Nephron progenitor cell (in vitro differentiated cells): ENCODE data around the gene RUNX1.

Experiments used
- DNase-seq: peaks from one replicate; pipeline ENCODE4 v3.0.0; 2021
- H3K27ac Mint-ChIP-seq: 2 replicates; pipeline ENCODE4 v1.8.0; 2021; ENCODE audit warnings: mild to moderate bottlenecking, moderate library complexity, mixed read lengths
- H3K27me3 Mint-ChIP-seq: 2 replicates; pipeline ENCODE4 v1.8.0; 2021; ENCODE audit warnings: mild to moderate bottlenecking, low read depth, mixed read lengths; ENCODE audit not compliant: poor library complexity
- H3K36me3 Mint-ChIP-seq: 2 replicates; pipeline ENCODE4 v1.8.0; 2021; ENCODE audit warnings: low read depth, mixed read lengths
- H3K4me1 Mint-ChIP-seq: 2 replicates; pipeline ENCODE4 v1.8.0; 2021; ENCODE audit warnings: mixed read lengths
- H3K4me3 Mint-ChIP-seq: 2 replicates; pipeline ENCODE4 v1.8.0; 2021; ENCODE audit warnings: mild to moderate bottlenecking, moderate library complexity, mixed read lengths
- H3K9me3 Mint-ChIP-seq: 2 replicates; pipeline ENCODE4 v1.8.0; 2021; ENCODE audit warnings: mild to moderate bottlenecking, moderate library complexity, mixed read lengths
- CTCF ChIP-seq: fragments of 200-600 bp; sonication (generic); IDR thresholded peaks from 2 replicates; pipeline ENCODE4 v1.5.0; 2021; ENCODE audit warnings: antibody characterized with exemption

RUNX1 gene

DNA sequence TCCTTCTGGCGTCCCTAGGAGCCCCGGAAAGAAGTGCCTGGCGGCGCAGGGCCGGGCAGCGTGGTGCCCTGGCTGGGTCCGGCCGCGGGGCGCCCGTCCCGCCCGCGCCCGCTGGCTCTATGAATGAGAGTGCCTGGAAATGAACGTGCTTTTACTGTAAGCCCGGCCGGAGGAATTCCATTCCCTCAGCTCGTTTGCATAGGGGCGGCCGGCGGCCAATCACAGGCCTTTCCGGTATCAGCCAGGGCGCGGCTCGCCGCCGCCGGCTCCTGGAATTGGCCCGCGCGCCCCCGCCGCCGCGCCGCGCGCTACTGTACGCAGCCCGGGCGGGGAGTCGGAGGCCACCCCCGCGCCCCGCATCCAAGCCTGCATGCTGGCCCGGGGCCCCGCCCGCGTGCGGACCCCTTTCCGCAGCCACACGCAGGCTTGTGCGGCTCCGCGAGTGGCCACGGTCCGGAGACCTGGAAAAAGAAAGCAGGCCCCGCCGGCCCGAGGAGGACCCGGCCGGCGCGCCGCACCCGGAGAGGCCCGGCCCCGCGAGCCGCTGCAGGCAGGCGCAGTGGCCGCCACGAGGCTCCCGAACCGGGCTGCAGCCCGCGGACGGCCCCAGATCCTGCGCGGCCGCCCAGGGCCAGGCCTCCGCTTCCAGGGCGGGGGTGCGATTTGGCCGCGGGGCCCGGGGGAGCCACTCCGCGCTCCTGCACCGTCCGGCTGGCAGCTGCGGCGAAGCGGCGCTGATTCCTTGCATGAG is 160.4 kb downstream of the RUNX1 start:
- Mint-ChIP-seq H3K36me3 (no peaks in the 10 kb centered on the region), H3K27ac (no peak overlapping the region), H3K9me3 (no peaks in the 10 kb centered on the region), H3K27me3 (peaks cover 75% of the 10 kb centered on the region), H3K4me1 (peaks cover 33% of the 10 kb centered on the region), H3K4me3 (peak overlapping the region; percentile 89)
- peak; percentile 89 for DNase-seq
- no peak for TF ChIP-seq CTCF

DNA sequence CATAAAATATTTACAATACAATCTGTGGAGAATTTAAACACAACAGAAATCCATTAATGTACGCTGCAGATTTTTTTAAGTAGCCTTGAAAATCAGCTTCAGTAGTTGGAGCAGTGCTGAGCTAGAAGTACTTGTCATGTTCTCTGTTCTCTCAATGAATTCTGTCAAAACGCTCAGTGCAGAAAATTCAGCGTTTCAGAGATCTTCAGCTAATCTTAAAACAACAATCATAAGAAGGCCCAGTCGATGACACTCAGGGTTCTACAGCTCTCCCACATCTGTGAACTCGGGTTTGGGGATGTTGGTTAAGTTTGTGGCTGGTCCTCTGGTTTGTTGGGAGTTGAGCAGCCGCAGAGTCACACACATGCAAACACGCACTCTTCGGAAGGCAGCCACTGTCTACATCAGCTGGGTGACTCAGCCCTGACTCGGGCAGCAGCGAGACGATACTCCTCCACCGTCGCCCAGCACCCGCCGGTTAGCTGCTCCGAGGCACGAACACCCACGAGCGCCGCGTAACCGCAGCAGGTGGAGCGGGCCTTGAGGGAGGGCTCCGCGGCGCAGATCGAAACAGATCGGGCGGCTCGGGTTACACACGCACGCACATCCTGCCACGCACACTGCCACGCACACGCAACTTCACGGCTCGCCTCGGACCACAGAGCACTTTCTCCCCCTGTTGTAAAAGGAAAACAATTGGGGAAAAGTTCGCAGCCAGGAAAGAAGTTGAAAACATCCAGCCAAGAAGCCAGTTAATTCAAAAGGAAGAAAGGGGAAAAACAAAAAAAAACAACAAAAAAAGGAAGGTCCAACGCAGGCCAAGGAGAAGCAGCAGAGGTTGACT is 161.2 kb downstream of the RUNX1 start:
- Mint-ChIP-seq H3K9me3 (no peaks in the 10 kb centered on the region), H3K27me3 (peaks cover 72% of the 10 kb centered on the region), H3K36me3 (no peaks in the 10 kb centered on the region), H3K4me3 (peak overlapping the region; percentile 83), H3K4me1 (peaks cover 33% of the 10 kb centered on the region), H3K27ac (no peak overlapping the region)
- TF ChIP-seq CTCF: no peak
- DNase-seq: peak; percentile 57

- DNase-seq: no peak
- Mint-ChIP-seq H3K27me3 (peaks cover 63% of the 10 kb centered on the region), H3K4me1 (peaks cover 38% of the 10 kb centered on the region), H3K4me3 (peak overlapping the region; percentile 83), H3K36me3 (no peaks in the 10 kb centered on the region), H3K9me3 (no peaks in the 10 kb centered on the region), H3K27ac (no peak overlapping the region)
- TF ChIP-seq CTCF: no peak
These were observed 162.0 kb downstream of the RUNX1 start for GRCh38 chr21:34887105-34887442.

- DNase-seq: peak; percentile 67
- no peaks in the 10 kb centered on the region for H3K36me3 Mint-ChIP-seq
- peak overlapping the region; percentile 83 for H3K4me3 Mint-ChIP-seq
- peaks cover 35% of the 10 kb centered on the region for H3K4me1 Mint-ChIP-seq
- TF ChIP-seq CTCF: no peak
- no peaks in the 10 kb centered on the region for H3K9me3 Mint-ChIP-seq
- peaks cover 57% of the 10 kb centered on the region for H3K27me3 Mint-ChIP-seq
- no peak overlapping the region for H3K27ac Mint-ChIP-seq
These were observed 162.6 kb downstream of the RUNX1 start for GRCh38 chr21:34886240-34887104.

GRCh38 chr21:34885626-34886239 is 163.4 kb downstream of the RUNX1 start:
- no peaks in the 10 kb centered on the region for H3K36me3 Mint-ChIP-seq
- peak overlapping the region; percentile 83 for H3K4me3 Mint-ChIP-seq
- H3K27me3 Mint-ChIP-seq: peaks cover 53% of the 10 kb centered on the region
- H3K9me3 Mint-ChIP-seq: no peaks in the 10 kb centered on the region
- TF ChIP-seq CTCF: no peak
- no peak overlapping the region for H3K27ac Mint-ChIP-seq
- peaks cover 29% of the 10 kb centered on the region for H3K4me1 Mint-ChIP-seq
- peak; percentile 47 for DNase-seq
